NCI-H774 (cell line): ENCODE results near the gene ZNF205.

Experiments
- DNase-seq: peaks from one replicate; lab custom pipeline; 2025; lab: John Stamatoyannopoulos, UW

Gene ZNF205

GRCh38 chr16:3084969-3085670, 27.3 kb upstream of the ZNF205 start:
- no peak for DNase-seq

- DNase-seq = no peak
Measured at GRCh38 chr16:3085868-3086595, 26.4 kb upstream of the ZNF205 start.

- DNase-seq = no peak
Measured at GRCh38 chr16:3086596-3087242, 25.7 kb upstream of the ZNF205 start.

- DNase-seq = no peak
Measured at GRCh38 chr16:3087243-3088235, 24.8 kb upstream of the ZNF205 start.

GRCh38 chr16:3088450-3088849, 23.9 kb upstream of the ZNF205 start:
- DNase-seq = no peak

- no peak for DNase-seq
Measured at GRCh38 chr16:3088925-3089716, 23.3 kb upstream of the ZNF205 start.

- DNase-seq = peak; percentile 55
Measured at GRCh38 chr16:3089717-3090592, 22.4 kb upstream of the ZNF205 start.

GRCh38 chr16:3091551-3091950, 20.8 kb upstream of the ZNF205 start:
- DNase-seq = no peak

GRCh38 chr16:3092501-3092941, 19.9 kb upstream of the ZNF205 start:
- no peak for DNase-seq

GRCh38 chr16:3094289-3095027, 17.9 kb upstream of the ZNF205 start:
- peak; percentile 3 for DNase-seq

- DNase-seq = no peak
Measured at GRCh38 chr16:3095869-3096268, 16.5 kb upstream of the ZNF205 start.

- no peak for DNase-seq
Measured at GRCh38 chr16:3096362-3096761, 16.0 kb upstream of the ZNF205 start.

- DNase-seq = no peak
Measured at GRCh38 chr16:3097266-3097665, 15.1 kb upstream of the ZNF205 start.

GRCh38 chr16:3098459-3099394, 13.7 kb upstream of the ZNF205 start, which contains the start of gene ZSCAN10:
Gene ZSCAN10, minus strand, starts transcription at chr16:3099294. Its CDS starts 6,357 bp downstream, at chr16:3092937.
- DNase-seq = no peak

- no peak for DNase-seq
Measured at GRCh38 chr16:3099395-3099731, 13.0 kb upstream of the ZNF205 start.

GRCh38 chr16:3099732-3100499, 12.5 kb upstream of the ZNF205 start:
- DNase-seq = peak; percentile 91
